Tibial nerve (tissue), 4 donors: ENCODE results near the gene CRELD1. TPM values are rescaled to one million over a fixed set of nuclear protein-coding genes. Genes with fewer than 3 reads are reported as not detected.

Experiments
- DNase-seq, 2 donors: peaks; one replicate each; pipeline ENCODE4 v3.0.0-alpha.2; 2019; ENCODE audit warnings: low spot score in 2 of 2
- H3K27ac ChIP-seq, 4 donors: fragments of 200-600 bp; sonication (generic) in 3 of 4; one replicate each; pipeline ENCODE4 v1.5.1; 2017 to 2019; ENCODE audit warnings: mild to moderate bottlenecking in 1 of 4
- H3K27me3 ChIP-seq, 2 donors: fragments of 200-600 bp; sonication (generic) in 1 of 2; one replicate each; pipeline versions ENCODE4 v1.5.1 to v1.6.0; 2017 to 2019
- H3K36me3 ChIP-seq, 3 donors: fragments of 200-600 bp; sonication (generic); one replicate each; pipeline ENCODE4 v1.5.1; 2018 to 2019
- H3K4me1 ChIP-seq, 4 donors: fragments of 200-600 bp; sonication (generic) in 3 of 4; one replicate each; pipeline ENCODE4 v1.5.1; 2017 to 2019
- H3K4me3 ChIP-seq, 4 donors: fragments of 200-600 bp; sonication (generic) in 3 of 4; one replicate each; pipeline ENCODE4 v1.5.1; 2017 to 2019; ENCODE audit warnings: mild to moderate bottlenecking in 1 of 4, moderate library complexity in 1 of 4
- H3K9me3 ChIP-seq, 4 donors: fragments of 200-600 bp; sonication (generic) in 3 of 4; one replicate each; pipeline ENCODE4 v1.5.1; 2017 to 2019
- CTCF ChIP-seq, 5 experiments: fragments of 200-600 bp in 3 of 5; fragments of 450-650 bp in 2 of 5; sonication (generic) in 3 of 5; IDR thresholded peaks; one replicate each; pipeline ENCODE4 v1.5.1; 2016 to 2019; ENCODE audit warnings: antibody characterized with exemption in 5 of 5, mild to moderate bottlenecking in 3 of 5, moderate library complexity in 2 of 5
- EP300 ChIP-seq, 2 donors: sonication (generic); formaldehyde crosslinking; IDR thresholded peaks; one replicate each; pipeline ENCODE4 v1.6.1; 2017; ENCODE audit warnings: antibody characterized with exemption in 2 of 2, mild to moderate bottlenecking in 1 of 2
- POLR2A ChIP-seq, 2 donors: fragments of 450-650 bp; IDR thresholded peaks; one replicate each; pipeline ENCODE4 v1.6.1; 2017; ENCODE audit warnings: antibody characterized with exemption in 2 of 2, mild to moderate bottlenecking in 2 of 2, moderate library complexity in 2 of 2
- WGBS, 2 donors: methylation state at CpG; one replicate each; pipeline ENCODE4 v1.1.5; 2018; 5-methylcytosine and 5-hydroxymethylcytosine counted together
- total RNA-seq, 4 donors: library from RNA; depleted of rRNA; stranded (reverse); fragments of >200 nt; gene quantifications; one replicate each; pipeline ENCODE4 v1.1.0, GENCODE V29; 2016

Gene CRELD1
- total RNA-seq, 4 donors from 2014 or later, result 18.2 to 54.9 (median 27.5) TPM

GRCh38 chr3:9957214-9957613 is 23.6 kb downstream of the CRELD1 start:
- DNase-seq, result no peak
- no peak for TF ChIP-seq POLR2A (IDR thresholded peaks at IDR 0.05)
- TF ChIP-seq CTCF (IDR thresholded peaks at IDR 0.05), result no peak
- no peak for TF ChIP-seq EP300 (IDR thresholded peaks at IDR 0.05)

GRCh38 chr3:9965200-9965875 is 31.7 kb downstream of the CRELD1 start:
- no peak overlapping the region for H3K4me3 ChIP-seq
- H3K36me3 ChIP-seq, result peaks cover 0 to 94% (median 20%) of the 10 kb centered on the region in 3 donors
- TF ChIP-seq EP300 (IDR thresholded peaks at IDR 0.05) (no peak), CTCF (IDR thresholded peaks at IDR 0.05) (no peak), POLR2A (IDR thresholded peaks at IDR 0.05) (no peak)
- WGBS, 2 donors, result 83 to 85% methylated on average over 6 of the region's 6 CpGs
- H3K27ac ChIP-seq, result no peak overlapping the region
- no peak for DNase-seq
- H3K4me1 ChIP-seq, result no peaks in the 10 kb centered on the region
- H3K27me3 ChIP-seq, result no peaks in the 10 kb centered on the region
- H3K9me3 ChIP-seq, result no peaks in the 10 kb centered on the region

More at GRCh38 chr3:9957214-9957613, 23.6 kb downstream of the CRELD1 start:
- H3K27me3 ChIP-seq, result no peaks in the 10 kb centered on the region
- peaks cover 0 to 15% (median 3%) of the 10 kb centered on the region in 4 donors for H3K4me1 ChIP-seq
- H3K9me3 ChIP-seq, result no peaks in the 10 kb centered on the region
- 44 to 45% methylated on average over 5 of the region's 5 CpGs for WGBS, 2 donors
- H3K4me3 ChIP-seq, result no peak overlapping the region
- peaks cover 0 to 30% (median 0%) of the 10 kb centered on the region in 3 donors for H3K36me3 ChIP-seq
- no peak overlapping the region for H3K27ac ChIP-seq

GRCh38 chr3:9966841-9967240 is 33.2 kb downstream of the CRELD1 start:
- no peak for DNase-seq
- no peaks in the 10 kb centered on the region for H3K4me1 ChIP-seq
- no peak overlapping the region for H3K27ac ChIP-seq
- TF ChIP-seq CTCF (IDR thresholded peaks at IDR 0.05) (no peak), EP300 (IDR thresholded peaks at IDR 0.05) (no peak), POLR2A (IDR thresholded peaks at IDR 0.05) (no peak)
- H3K27me3 ChIP-seq, result no peaks in the 10 kb centered on the region
- 93 to 95% methylated on average over 2 of the region's 2 CpGs for WGBS, 2 donors
- H3K9me3 ChIP-seq, result no peaks in the 10 kb centered on the region
- H3K4me3 ChIP-seq, result no peak overlapping the region
- H3K36me3 ChIP-seq, result peaks cover 0 to 96% (median 33%) of the 10 kb centered on the region in 3 donors

GRCh38 chr3:9969632-9970019 is 36.0 kb downstream of the CRELD1 start:
- H3K36me3 ChIP-seq, result peaks cover 2 to 95% (median 48%) of the 10 kb centered on the region in 3 donors
- no peaks in the 10 kb centered on the region for H3K27me3 ChIP-seq
- H3K27ac ChIP-seq, result no peak overlapping the region
- H3K4me1 ChIP-seq, result no peaks in the 10 kb centered on the region
- no peak for DNase-seq
- 93 to 94% methylated on average over 4 of the region's 4 CpGs for WGBS, 2 donors
- TF ChIP-seq EP300 (IDR thresholded peaks at IDR 0.05) (no peak), CTCF (IDR thresholded peaks at IDR 0.05) (no peak)
- no peaks in the 10 kb centered on the region for H3K9me3 ChIP-seq
- no peak overlapping the region for H3K4me3 ChIP-seq

GRCh38 chr3:9970020-9970652 is 36.5 kb downstream of the CRELD1 start:
- Histone ChIP-seq H3K9me3 (no peaks in the 10 kb centered on the region), H3K4me3 (no peak overlapping the region), H3K27ac (no peak overlapping the region), H3K27me3 (no peaks in the 10 kb centered on the region), H3K4me1 (no peaks in the 10 kb centered on the region), H3K36me3 (peaks cover 2 to 95% (median 52%) of the 10 kb centered on the region in 3 donors)
- TF ChIP-seq CTCF (IDR thresholded peaks at IDR 0.05) (no peak), EP300 (IDR thresholded peaks at IDR 0.05) (no peak), POLR2A (IDR thresholded peaks at IDR 0.05) (no peak)
- WGBS, 2 donors, result 86 to 96% methylated on average over 3 of the region's 3 CpGs
- no peak for DNase-seq
